ENCODE measurements around the gene TTC3.
A peak's percentile ranks its signal among the peaks of the same experiment; 100 is the strongest.

Gene TTC3

DNA sequence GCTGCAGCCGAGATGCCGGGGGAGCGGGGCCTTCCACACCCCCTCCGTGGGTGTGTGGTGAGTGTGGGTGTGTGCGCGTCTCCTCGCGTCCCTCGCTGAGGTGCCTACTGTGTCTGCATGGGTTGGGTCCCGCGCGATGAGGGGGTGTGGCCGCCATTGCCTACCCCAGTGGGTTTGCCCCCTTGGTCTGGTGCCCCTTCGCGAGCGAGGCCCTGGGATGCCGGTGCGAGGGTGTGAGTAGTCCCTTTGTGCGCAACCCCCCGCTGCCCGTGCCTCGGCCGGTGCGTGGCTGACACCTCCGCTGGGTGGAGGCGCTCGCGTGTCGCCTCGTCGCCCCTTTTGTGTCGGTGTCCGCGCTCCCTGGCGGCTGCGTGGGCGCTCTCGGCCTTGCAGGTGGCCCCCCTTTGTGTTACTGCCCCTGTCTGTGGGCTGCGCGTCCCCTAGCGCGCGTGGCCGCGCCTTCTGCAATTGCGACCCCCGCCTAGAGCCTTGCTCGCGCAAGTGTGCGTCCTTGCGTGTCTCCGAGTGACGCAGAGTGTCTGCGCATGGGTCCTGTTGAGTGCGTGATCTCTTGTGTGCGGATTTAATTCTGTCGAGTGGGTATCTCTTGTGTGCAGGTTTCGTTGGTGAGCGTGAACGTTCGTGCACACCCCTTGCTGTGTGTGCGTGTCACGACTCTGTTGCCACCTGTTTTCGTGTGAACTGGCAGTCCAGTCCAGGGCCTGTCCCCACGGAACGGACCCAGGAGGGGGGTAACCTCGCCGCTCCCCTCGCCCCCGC, 553 bp downstream of the TTC3 start:
- ATAC-seq (peak; percentile 57), DNase-seq (peak; percentile 71 to 73)
- Mint-ChIP-seq H3K4me3 (peak overlapping the region; percentile 92 to 97), H3K27me3 (no peaks in the 10 kb centered on the region), H3K9me3 (no peaks in the 10 kb centered on the region), H3K27ac (peak overlapping the region; percentile 90 to 97), H3K4me1 (peaks cover 57% of the 10 kb centered on the region)

- DNase-seq: no peak
- Mint-ChIP-seq H3K27me3 (no peaks in the 10 kb centered on the region), H3K4me1 (peaks cover 61% of the 10 kb centered on the region), H3K27ac (peak overlapping the region; percentile 90 to 97), H3K4me3 (peak overlapping the region; percentile 92 to 97), H3K9me3 (no peaks in the 10 kb centered on the region)
- ATAC-seq: no peak
These were observed 1.1 kb downstream of the TTC3 start for GRCh38 chr21:37074197-37074510.

DNA sequence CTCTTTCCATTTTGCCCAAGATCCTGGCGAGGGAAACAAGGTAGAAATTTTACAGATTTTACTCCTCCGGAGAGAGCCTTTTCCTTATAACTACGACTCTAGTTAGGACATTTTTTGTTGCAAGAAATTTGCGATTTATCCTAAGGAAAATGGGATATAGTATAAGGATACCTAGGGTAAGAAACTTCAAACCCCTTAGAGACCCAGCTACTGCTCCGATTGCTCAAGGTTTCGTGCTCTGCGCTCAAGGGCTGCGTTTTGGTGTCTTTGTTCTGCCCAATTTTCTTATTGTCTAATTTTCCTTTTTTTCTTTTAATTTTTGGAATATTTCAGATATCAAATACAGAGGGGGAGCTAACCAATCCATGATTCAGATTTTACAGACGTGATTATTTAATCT, 1.5 kb downstream of the TTC3 start:
- H3K27ac Mint-ChIP-seq: peak overlapping the region in 1 of 2 donors; percentile 90
- DNase-seq (no peak), ATAC-seq (no peak)
- no peaks in the 10 kb centered on the region for H3K9me3 Mint-ChIP-seq
- peaks cover 64% of the 10 kb centered on the region for H3K4me1 Mint-ChIP-seq
- no peaks in the 10 kb centered on the region for H3K27me3 Mint-ChIP-seq
- peak overlapping the region; percentile 92 to 97 for H3K4me3 Mint-ChIP-seq

DNA sequence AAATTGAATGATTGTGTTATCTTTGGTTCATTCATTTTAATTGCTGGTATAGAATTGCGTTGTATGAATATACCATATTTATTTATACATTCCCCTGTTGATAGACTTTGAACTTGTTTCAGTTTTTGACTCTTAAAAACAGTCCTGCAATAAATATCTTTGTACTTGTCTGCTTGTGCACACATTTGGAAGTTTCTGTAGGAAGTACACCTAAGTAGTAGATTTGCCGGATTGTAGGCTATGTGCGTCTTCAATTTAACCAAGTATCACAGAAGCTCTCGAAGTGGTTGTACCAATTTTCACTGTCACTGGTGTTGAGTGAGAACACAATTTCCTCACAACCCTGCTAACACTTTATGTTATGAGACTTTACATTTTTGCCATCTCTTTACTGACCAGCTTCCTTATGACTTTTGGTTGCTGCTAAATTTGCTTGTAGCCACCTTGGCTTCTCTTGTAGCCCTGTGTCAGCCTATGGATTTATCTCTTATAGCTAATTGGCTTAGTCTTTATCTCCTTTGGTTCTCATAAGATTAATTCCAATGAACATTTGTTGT, 2.2 kb downstream of the TTC3 start:
- ATAC-seq (no peak), DNase-seq (no peak)
- H3K4me3 Mint-ChIP-seq: peak overlapping the region in 1 of 2 donors; percentile 92
- no peaks in the 10 kb centered on the region for H3K27me3 Mint-ChIP-seq
- H3K27ac Mint-ChIP-seq: no peak overlapping the region
- H3K4me1 Mint-ChIP-seq: peaks cover 58% of the 10 kb centered on the region
- H3K9me3 Mint-ChIP-seq: no peaks in the 10 kb centered on the region

- no peak for ATAC-seq
- DNase-seq: no peak
- Mint-ChIP-seq H3K4me1 (peaks cover 49% of the 10 kb centered on the region), H3K27ac (no peak overlapping the region), H3K27me3 (no peaks in the 10 kb centered on the region), H3K4me3 (no peak overlapping the region), H3K9me3 (no peaks in the 10 kb centered on the region)
These were observed 3.2 kb downstream of the TTC3 start for GRCh38 chr21:37076087-37076850.

DNA sequence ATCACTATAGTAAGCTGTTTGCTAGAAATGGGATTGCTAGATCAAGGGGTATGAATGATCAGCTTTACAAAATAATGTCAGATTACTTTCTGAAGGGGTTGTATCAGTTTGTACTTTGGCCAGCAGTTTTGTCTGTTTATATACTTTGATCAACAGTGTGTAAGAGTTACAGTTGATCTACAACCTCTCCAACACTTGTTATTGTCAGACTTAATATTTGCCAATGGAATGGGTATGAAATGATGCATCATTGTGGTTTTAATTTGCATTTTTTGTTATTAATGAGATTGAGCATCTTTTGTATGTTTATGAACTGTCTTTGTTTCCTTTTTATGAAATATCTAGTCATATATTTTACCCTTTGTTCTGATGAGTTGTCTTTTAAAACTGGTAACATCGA, 4.3 kb downstream of the TTC3 start:
- H3K27ac Mint-ChIP-seq: peak overlapping the region in 1 of 2 donors; percentile 26
- H3K9me3 Mint-ChIP-seq: no peaks in the 10 kb centered on the region
- DNase-seq: no peak
- ATAC-seq: no peak
- H3K4me3 Mint-ChIP-seq: no peak overlapping the region
- H3K27me3 Mint-ChIP-seq: no peaks in the 10 kb centered on the region
- H3K4me1 Mint-ChIP-seq: peaks cover 45% of the 10 kb centered on the region

GRCh38 chr21:37079211-37079824, 6.3 kb downstream of the TTC3 start:
- H3K4me1 Mint-ChIP-seq: peaks cover 52% of the 10 kb centered on the region

DNA sequence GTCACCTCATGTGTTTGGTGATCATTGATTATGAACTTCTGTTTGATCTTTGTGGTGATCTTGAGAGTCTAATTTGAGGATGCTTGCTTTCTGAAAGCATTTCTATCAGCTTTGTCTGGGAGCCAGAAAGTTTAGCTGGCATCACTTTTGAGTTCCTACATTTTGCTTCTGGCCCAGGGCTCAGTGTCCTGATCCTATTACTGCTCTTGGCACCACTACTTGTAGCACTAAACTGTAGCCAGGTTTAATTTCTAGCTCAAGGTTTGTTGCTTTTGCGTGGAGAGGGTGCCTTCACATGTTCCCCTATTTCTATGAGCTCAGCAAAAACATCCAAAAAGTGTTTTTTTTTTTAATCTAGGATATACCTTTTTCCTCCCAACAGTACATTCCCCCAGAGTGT, 9.3 kb downstream of the TTC3 start:
- no peaks in the 10 kb centered on the region for H3K27me3 Mint-ChIP-seq
- H3K27ac Mint-ChIP-seq: no peak overlapping the region
- DNase-seq (no peak), ATAC-seq (no peak)
- no peaks in the 10 kb centered on the region for H3K9me3 Mint-ChIP-seq
- H3K4me1 Mint-ChIP-seq: peaks cover 30% of the 10 kb centered on the region
- no peak overlapping the region for H3K4me3 Mint-ChIP-seq

More at GRCh38 chr21:37079211-37079824, 6.3 kb downstream of the TTC3 start:
- H3K27me3 Mint-ChIP-seq: no peaks in the 10 kb centered on the region
- no peaks in the 10 kb centered on the region for H3K9me3 Mint-ChIP-seq
- ATAC-seq (peak; percentile 69), DNase-seq (no peak)
- no peak overlapping the region for H3K27ac Mint-ChIP-seq
- no peak overlapping the region for H3K4me3 Mint-ChIP-seq

GRCh38 chr21:37082856-37083528, 9.9 kb downstream of the TTC3 start:
- peaks cover 24% of the 10 kb centered on the region for H3K4me1 Mint-ChIP-seq
- no peaks in the 10 kb centered on the region for H3K9me3 Mint-ChIP-seq
- ATAC-seq: no peak
- no peak overlapping the region for H3K27ac Mint-ChIP-seq
- H3K4me3 Mint-ChIP-seq: no peak overlapping the region
- H3K27me3 Mint-ChIP-seq: no peaks in the 10 kb centered on the region
- DNase-seq: no peak

GRCh38 chr21:37085726-37086125, 12.7 kb downstream of the TTC3 start:
- H3K4me1 Mint-ChIP-seq: peaks cover 13% of the 10 kb centered on the region
- no peak overlapping the region for H3K27ac Mint-ChIP-seq
- DNase-seq (no peak), ATAC-seq (no peak)
- H3K4me3 Mint-ChIP-seq: no peak overlapping the region
- no peaks in the 10 kb centered on the region for H3K27me3 Mint-ChIP-seq
- H3K9me3 Mint-ChIP-seq: no peaks in the 10 kb centered on the region

DNA sequence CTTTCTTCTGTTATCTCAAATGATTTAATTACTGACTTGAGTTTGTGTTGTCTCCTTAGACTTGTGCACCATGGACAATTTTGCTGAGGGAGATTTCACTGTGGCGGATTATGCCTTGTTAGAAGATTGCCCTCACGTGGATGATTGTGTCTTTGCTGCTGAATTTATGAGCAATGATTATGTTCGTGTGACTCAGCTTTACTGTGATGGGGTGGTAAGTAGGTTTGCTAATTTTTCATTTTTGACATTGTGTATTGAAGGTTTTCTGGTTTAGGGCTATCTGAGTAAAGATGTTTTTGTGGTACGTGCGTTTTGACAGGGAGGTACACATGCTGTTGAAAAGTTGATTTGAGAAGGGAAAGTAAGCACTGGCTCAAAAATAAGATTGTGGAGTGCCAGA, 14.1 kb downstream of the TTC3 start:
- no peak for ATAC-seq
- Mint-ChIP-seq H3K4me3 (no peak overlapping the region), H3K9me3 (no peaks in the 10 kb centered on the region)

GRCh38 chr21:37088186-37088735, 15.2 kb downstream of the TTC3 start:
- ATAC-seq (no peak), DNase-seq (no peak)
- H3K9me3 Mint-ChIP-seq: no peaks in the 10 kb centered on the region
- no peaks in the 10 kb centered on the region for H3K27me3 Mint-ChIP-seq
- H3K27ac Mint-ChIP-seq: no peak overlapping the region
- H3K4me1 Mint-ChIP-seq: peaks cover under 1% of the 10 kb centered on the region
- no peak overlapping the region for H3K4me3 Mint-ChIP-seq

More for the DNA sequence above, 14.1 kb downstream of the TTC3 start:
- DNase-seq: no peak
- H3K27me3 Mint-ChIP-seq: no peaks in the 10 kb centered on the region
- no peak overlapping the region for H3K27ac Mint-ChIP-seq
- H3K4me1 Mint-ChIP-seq: peaks cover 8% of the 10 kb centered on the region

DNA sequence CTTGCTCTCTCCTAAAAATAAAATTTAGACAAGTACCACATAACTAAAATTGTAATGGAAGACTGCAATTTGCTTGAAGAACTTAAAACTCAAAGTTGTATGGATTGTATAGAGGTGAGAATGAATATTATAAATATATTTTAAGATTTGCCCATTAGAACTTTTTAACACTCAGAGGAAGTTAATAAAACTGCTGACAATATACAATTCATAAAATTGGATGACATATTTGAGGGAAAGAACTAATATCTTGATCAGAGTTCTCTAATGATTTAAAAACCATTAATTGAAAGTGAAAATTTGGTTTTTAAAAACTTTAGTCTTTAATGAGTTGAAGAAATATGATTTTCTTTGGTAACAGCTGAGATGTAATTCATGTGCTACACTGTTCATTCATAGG, 20.9 kb downstream of the TTC3 start:
- ATAC-seq (no peak), DNase-seq (no peak)
- Mint-ChIP-seq H3K9me3 (no peaks in the 10 kb centered on the region), H3K4me3 (no peak overlapping the region), H3K27me3 (no peaks in the 10 kb centered on the region), H3K27ac (no peak overlapping the region), H3K4me1 (no peaks in the 10 kb centered on the region)

GRCh38 chr21:37095821-37096220, 22.8 kb downstream of the TTC3 start:
- no peak for DNase-seq
- Mint-ChIP-seq H3K4me1 (no peaks in the 10 kb centered on the region), H3K9me3 (no peaks in the 10 kb centered on the region), H3K27me3 (no peaks in the 10 kb centered on the region), H3K27ac (no peak overlapping the region), H3K4me3 (no peak overlapping the region)
- no peak for ATAC-seq

DNA sequence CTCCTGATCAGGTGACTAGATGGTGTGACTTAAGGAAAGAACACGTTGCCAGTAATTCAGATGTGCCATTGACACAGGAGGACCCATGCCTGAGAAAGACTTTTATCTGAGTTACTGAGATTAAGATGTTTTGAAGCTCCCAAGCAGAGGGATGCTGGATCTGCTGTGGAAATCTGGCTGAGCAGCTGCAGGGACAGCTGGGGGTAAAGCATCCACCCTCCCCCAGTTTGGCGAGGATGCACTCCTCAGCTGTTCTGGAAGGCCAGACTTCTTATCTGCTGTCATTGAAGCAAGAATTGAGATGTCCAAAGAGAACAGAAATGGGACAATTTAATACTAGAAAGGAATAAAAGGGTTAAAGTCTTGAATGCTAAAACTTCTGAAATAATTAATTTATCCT, 25.7 kb downstream of the TTC3 start:
- Mint-ChIP-seq H3K4me3 (no peak overlapping the region), H3K9me3 (no peaks in the 10 kb centered on the region), H3K27me3 (no peaks in the 10 kb centered on the region), H3K4me1 (no peaks in the 10 kb centered on the region), H3K27ac (no peak overlapping the region)
- ATAC-seq (no peak), DNase-seq (no peak)

Measured in stimulated activated naive CD8-positive, alpha-beta T cell treated with anti-CD3 and anti-CD28 coated beads, Interleukin-15, amount 100 ng/mL, for 72 hours (primary cell).